SK-MEL-5 (cell line): ENCODE measurements around the gene SLC44A5. TPM values are rescaled to one million over a fixed set of nuclear protein-coding genes. Genes with fewer than 3 reads are reported as not detected.
"Not testable (repeated sequence)": the region's sequence is repeated elsewhere in the genome, so short reads cannot be mapped to it uniquely, and the experiment has no call there.

Experiments used
- DNase-seq: peaks from one replicate; pipeline ENCODE4 v3.0.0-alpha.2; 2016; ENCODE audit warnings: low read depth, low spot score
- in situ Hi-C: cut with HindIII; loops from 2 replicates; pipeline ENCODE4 v1.10.0; 2016; ENCODE audit warnings: low sequenced_read_pairs, high pct_unique_total_duplicates, low pct_unique_long_range_greater_than_20kb
- total RNA-seq: library from RNA; depleted of rRNA; stranded (reverse); fragments of >200 nt; shearing (Covaris generic); gene quantifications from 2 replicates; pipeline ENCODE4 v1.2.3, GENCODE V29; 2014

The SLC44A5 gene
- total RNA-seq, 1 experiment from 2014 or later = 0.03 TPM

DNA sequence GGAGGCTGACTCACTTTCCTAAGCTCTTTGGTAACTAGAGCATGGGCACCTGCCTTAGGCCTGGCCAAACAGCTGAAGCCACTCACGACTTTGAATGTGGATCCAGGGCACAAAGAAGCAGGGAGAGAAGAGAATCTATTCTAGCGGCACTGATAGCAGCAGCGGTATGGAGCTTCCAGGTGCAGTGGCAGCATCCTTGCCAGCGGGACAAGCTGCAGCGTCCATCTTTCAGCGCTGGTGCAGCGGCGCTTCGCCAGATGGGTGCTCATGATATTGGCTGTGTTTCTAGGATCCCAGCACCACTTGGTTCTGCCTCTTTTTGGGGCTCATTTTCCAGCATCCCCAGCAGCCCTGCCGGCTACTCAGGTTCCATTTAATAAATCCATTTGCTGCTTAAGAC is 184.2 kb downstream of the SLC44A5 start:
- DNase-seq = no peak
- in situ Hi-C loops = no loop called here

DNA sequence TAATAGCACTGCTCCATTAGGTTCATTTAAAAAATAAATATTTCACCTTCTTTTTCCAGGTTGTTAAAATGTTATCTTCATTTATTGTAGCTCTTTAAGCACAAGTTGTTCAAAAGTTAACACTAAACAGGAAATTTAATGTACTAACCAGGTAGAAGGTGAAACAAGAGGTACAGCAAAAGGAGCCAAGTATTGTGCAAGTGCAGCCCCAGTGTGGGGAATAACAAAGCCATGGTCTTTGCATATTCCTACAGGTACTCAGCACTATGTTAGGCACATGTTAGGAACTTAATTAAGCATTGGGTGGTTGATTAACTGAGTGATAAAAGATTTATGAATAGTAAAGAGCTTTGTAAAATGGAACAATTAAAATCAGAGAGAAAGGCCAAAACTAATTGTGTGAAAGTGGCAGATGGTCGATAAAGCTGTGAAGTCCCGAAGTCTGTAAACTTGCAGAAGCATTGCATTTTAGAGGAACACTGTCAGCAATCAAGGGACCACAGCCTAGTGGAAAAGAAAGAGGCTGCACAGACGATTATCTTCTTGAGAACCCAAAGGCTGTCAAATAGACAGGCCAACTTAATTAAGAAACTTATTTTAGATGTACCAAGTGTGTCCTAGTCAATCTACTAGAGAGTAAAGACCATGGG is 185.8 kb downstream of the SLC44A5 start:
- in situ Hi-C loops = no loop called here
- DNase-seq = no peak

DNA sequence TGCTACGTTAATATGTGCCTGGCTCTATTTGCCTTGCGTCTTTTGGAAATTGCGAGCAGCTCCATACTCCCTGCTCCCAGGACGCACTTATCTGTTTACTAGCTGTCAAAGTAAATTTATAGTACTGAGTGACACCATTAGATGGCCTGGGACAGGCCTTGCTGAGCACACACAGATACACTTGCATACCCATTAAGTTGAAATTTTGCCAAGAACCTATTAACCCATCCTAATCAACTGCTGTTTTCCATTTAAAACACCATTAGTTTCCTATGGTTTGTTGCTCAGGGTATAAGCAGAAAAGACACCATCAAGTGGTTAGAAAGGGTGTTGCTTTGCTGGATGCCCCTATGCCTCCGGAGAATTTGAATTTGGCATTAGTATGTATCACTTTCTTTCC is 187.3 kb downstream of the SLC44A5 start:
- DNase-seq = peak; percentile 25
- in situ Hi-C loops = no loop called here

DNA sequence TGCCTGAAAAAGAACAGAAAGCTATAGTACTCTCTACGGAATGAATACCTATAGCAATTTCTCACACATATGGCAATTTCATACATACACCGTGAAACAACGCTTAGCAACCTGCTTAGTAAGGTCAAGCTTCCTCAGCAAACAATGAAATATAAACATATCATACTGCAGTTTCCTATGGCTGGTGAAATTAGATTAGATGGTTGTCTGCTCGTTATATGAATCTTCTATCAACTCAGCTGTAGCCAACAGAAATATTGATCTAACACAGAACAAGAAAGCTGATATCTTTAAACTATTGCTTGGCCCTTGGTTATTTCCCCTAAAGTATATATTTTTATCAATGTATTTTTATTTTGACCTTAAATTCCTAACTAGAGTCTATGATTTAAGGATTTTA is 187.8 kb downstream of the SLC44A5 start:
- in situ Hi-C loops = no loop called here
- DNase-seq = no peak

DNA sequence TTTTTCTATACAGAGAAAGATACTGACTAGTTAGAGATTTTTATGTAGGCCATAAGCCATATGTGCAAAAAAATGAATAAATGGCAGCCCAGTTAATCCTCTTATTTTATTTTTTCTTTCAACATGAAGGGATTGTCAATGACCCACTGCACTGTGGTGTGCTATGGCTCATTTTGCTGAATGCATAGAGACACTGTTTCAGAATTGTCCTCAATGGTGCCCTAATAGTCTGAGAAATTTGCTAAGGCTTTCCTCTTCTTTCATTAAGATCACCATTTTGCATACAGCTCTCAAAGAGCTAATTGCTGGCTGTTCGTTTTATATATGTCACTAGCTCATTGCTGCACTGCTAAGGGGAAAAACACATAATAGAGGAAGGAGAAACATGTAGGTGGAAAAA is 189.5 kb downstream of the SLC44A5 start:
- DNase-seq = no peak
- in situ Hi-C loops = no loop called here

DNA sequence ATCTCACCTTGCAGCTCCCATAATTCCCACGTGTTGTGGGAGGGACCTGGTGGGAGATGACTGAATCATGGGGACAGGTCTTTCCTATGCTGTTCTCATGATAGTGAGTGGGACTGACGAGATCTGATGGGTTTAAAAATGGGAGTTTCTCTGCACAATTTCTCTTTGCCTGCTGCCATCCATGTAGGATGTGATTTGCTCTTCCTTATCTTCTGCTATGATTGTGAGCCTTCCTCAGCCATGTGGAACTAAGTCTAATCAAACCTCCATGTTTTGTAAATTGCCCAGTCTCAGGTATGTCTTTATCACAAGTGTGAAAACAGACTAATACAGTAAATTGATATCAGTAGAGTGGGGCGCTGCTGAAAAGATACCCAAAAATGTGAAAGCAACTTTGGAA is 195.7 kb downstream of the SLC44A5 start:
- in situ Hi-C loops = no loop called here
- no peak for DNase-seq

DNA sequence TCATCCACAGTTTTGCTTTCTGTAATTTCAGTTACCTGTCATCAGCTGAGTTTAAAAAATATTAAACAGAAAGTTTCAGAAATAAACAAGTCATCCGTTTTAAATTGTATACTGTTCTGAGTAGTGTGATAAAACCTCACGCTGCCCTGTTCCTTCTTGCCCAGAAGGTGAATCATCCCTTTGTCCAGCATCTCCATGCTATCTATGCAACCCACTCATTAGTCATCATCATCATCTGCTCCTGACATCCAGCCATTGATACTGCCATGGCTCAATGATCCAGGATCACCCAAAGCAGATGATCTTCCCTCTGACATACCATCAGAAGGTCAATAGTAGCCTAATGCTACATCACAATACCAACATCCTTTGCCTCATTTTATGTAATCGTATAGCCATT is 198.3 kb downstream of the SLC44A5 start:
- in situ Hi-C loops = no loop called here
- no peak for DNase-seq

DNA sequence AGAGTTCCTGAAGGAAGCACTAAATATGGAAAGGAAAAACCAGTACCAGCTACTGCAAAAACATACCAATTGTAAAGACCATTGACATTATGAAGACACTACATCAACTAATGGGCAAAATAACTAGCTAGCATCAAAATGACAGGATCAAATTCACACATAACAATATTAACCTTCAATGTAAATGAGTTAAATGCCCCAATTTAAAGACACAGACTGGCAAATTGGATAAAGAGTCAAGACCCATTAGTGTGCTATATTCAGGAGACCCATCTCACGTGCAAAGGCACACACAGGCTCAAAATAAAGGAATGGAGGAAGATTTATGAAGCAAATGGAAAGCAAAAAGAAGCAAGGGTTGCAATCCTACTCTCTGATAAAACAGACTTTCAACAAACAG is 206.2 kb downstream of the SLC44A5 start:
- DNase-seq, in situ Hi-C loops: not testable (repeated sequence)

DNA sequence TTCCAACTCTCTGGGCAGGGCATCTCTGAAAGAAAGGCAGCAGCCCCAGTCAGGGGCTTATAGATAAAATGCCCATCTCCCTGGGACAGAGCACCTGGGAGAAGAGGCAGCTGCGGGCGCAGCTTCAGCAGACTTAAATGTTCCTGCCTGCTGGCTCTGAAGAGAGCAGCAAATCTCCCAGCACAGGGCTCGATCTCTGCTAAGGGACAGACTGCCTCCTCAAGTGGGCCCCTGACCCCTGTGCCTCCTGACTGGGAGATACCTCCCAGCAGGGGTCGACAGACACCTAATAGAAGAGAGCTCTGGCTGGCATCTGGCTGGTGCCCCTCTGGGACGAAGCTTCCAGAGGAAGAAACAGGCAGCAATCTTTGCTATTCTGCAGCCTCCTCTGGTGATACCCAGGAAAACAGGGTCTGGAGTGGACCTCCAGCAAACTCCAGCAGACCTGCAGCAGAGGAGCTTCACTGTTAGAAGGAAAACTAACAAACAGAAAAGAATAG is 207.7 kb downstream of the SLC44A5 start:
- DNase-seq, in situ Hi-C loops: not testable (repeated sequence)

DNA sequence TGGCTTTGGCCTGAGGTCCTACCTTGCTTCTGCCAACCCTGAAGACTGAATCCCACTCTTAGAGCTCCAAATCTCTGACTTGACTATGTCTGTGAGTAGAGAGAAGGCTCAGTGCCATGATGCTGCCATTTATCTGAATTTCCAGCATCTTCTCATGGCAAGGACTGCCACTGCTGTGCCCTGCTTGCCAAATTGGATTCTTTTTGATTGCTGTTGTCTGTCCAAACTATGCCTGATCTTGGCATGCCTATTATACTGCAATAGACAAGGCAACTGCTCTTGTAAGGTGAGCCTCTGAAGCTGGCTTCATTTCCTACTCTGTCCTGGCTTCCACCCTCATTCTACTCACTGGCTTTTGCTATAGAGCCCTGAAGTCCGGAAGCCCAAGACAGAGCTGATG is 210.2 kb downstream of the SLC44A5 start:
- no peak for DNase-seq
- in situ Hi-C loops = no loop called here

DNA sequence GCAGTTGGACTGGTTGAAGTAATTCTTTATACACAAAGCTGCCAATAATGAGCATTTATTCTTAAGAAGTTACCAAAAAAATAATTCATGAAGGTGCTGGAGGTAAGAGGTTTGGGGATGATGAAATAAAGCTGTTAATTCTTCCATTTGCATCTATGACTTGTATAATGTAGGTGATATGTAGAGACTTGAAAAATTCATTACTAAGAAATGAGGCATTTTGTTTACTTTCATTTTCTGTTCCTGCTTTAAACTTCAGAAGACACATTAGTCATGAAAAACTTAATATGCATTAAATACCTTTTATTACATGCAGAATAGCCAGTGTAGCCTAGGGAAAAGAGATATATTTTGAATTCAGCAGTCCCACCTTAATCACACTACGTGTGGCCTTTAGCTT is 214.2 kb downstream of the SLC44A5 start:
- DNase-seq = no peak
- in situ Hi-C loops = no loop called here

DNA sequence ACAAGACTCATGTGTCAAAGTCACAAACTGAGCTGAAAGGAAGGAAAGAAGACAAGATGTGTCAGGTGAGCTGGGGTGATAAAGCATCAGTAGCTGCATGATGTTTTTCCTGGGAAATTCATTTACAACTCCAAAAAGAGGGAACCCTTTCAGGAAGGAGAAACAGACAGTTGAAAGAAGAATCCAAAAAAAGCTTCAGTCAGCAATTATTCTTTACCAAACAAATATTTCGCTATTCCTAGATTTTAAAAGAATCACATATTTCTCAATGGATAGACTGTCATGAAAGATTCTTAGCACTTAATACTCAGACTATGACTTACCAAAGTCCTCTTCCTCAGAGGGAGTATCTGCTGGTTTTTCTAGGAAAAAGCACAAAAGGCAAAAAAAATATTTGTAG is 214.7 kb downstream of the SLC44A5 start:
- DNase-seq = no peak
- in situ Hi-C loops = no loop called here

DNA sequence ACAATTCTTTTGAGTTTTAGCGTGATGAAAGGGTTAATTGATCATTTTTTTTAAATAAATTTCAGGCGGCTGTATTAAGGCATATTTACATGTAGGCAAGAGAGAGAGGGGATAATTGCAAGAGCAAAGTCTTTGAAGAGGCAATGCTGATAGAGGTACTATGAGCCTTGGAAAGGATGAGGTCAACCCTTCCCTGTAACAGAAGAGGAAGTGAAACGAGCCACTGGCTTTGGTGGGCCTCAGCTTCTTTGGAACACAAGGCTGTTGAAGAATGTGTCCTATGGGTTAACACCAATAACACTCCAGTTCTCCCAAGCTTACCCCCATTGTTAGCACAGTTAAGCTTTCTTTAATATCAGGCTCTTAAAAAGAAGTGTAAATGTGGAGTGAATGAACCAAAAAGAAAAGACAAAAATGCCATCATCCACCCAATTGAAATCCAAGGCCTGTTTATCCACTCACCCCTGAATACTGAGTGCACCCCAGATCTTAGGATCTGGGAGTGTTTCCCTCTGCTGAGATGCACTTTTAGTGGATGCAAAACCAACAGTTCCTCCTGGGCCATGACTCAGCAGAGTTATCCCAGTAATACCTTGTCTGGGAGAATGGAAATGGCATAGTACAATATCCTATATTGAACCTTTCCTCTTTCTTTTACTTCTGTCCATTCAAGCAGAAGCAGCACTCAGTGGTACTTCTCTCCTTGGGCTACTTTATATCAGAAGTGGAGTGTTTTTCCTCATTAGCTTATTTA is 216.4 kb downstream of the SLC44A5 start:
- no peak for DNase-seq
- in situ Hi-C loops = no loop called here

DNA sequence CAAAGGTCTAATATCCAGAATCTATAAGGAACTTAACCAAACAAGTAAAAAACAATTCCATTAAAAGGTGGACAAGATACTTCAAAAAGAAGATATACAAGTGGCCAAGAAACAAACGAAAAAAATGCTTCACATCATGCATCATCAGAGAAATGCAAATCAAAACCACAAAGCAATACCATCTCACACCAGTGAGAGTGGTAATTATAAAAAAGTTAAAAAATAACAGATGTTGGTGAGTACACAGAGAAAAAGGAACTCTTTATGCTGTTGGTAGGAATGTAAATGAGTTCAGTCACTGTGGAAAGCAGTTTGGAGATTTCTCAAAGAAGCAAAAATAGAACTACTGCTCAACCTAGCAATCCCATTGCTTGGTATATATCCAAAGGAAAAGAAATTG is 218.6 kb downstream of the SLC44A5 start:
- in situ Hi-C loops = no loop called here

DNA sequence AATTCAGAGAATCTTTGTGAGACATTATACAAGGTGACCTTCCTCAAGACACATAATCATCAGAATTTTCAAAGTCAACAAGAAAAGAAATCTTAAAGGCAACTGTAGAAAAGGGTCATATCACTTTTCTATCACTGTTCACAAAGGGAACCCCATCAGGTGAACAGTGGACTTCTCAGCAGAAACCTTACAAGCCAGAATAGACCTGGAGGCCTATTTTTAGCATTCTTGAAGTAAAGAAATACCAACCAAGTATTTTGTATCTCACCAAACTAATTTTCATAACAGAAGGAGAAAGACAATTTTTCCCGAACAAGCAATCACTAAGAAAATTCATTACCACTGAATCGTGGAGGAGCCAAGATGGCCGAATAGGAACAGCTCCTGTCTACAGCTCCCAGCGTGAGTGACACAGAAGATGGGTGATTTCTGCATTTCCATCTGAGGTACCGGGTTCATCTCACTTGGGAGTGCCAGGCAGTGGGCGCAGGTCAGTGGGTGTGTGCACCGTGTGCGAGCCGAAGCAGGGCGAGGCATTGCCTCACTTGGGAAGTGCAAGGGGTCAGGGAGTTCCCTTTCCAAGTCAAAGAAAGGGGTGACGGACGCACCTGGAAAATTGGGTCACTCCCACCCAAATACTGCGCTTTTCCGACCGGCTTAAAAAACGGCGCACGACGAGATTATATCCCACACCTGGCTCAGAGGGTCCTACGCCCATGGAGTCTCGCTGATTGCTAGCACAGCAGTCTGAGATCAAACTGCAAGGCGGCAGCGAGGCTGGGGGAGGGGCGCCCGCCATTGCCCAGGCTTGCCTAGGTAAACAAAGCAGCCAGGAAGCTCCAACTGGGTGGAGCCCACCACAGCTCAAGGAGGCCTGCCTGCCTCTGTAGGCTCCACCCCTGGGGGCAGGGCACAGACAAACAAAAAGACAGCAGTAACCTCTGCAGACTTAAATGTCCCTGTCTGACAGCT is 235.2 kb downstream of the SLC44A5 start:
- in situ Hi-C loops, DNase-seq: not testable (repeated sequence)

More for the DNA sequence above, 218.6 kb downstream of the SLC44A5 start:
- no peak for DNase-seq

DNA sequence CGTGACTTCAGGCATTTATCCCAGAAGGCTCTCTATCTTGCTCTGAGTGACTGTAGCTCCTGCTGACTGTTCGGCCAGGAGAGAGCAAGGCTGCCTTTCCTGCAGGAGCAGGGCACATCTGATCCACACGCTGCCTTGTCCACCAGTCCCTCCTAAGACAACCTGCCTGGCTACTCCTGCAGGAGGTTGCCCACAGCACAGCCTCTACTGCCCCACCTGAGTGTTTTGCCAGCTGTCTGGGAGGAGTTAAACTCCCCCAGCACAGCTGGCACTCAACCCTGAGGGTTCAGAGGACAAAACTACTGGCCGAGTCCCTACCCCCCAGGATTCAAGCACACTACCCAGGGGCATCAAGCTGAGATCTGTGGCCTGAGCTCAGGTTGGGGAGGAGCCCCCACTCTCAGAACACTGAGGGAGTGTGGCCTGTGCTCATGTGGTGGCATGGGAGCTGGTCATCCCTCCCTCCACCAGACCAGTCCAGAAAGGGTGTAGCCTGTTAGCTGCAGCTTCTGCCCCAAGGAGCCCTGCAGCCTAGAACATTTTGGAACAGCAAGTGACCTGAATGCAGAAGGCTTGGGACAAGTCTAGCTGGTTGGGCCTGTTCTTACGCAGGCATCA is 237.3 kb downstream of the SLC44A5 start:
- no peak for DNase-seq
- in situ Hi-C loops = no loop called here

DNA sequence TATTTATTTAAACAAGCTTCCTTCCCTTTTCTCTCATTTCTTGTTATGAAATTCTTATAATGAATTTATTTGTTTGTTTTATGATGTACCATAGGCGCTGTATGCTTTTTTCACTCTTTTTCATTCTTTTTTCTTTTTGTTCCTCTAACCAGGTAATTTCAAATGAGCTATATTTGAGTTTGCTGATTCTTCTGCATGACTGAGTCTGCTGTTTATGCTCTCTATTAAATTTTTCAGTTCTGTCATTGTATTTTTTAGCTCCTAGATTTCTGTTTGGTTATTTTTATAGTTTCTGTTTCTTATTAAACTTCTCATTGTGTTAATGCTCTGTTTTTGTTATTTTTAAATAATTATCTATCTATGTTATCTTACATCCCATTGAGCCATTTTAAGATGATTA is 244.3 kb downstream of the SLC44A5 start:
- no peak for DNase-seq
- in situ Hi-C loops = no loop called here

DNA sequence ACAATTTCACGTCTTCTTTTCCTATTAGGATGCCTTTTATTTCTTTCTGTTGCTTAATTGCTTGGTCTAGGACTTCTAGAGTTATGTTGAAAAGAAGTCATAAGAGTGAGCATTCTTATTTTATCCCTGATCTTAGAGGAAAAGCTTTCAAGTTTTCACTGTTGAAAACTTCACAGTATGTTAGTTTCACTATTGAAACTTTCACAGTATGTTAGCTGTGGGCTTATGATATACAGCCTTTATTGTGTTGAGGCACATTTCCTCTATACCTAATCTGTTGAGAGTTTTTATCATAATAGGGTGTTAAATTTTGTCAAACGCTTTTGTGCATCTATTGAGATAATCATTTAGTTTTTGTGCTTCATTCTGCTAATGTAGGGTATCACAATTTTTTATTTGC is 249.7 kb downstream of the SLC44A5 start:
- in situ Hi-C loops = no loop called here
- DNase-seq = no peak
